ENCODE data around the gene HCN3.

- TF ChIP-seq CTCF (IDR thresholded peaks at IDR 0.05; ENCODE audit: low read length) (no peak), EZH2phosphoT487 (IDR thresholded peaks at IDR 0.05; ENCODE audit: low read length) (no peak), EZH2 (optimal IDR thresholded peaks at IDR 0.05; ENCODE audit: low read depth, low read length) (no peak)
Measured at GRCh38 chr1:155285631-155286044, 8.4 kb downstream of the HCN3 start.

Measured in MM.1S (cell line).